SU-DHL-6 (cell line): ENCODE measurements around the gene TMEM184A.

Source experiments
- CTCF ChIP-seq: fragments of 200-600 bp; sonication (generic); IDR thresholded peaks from one replicate; pipeline ENCODE4 v1.5.1; 2017; ENCODE audit warnings: antibody characterized with exemption, mild to moderate bottlenecking, low read length, moderate library complexity; ENCODE audit not compliant: insufficient read depth, poor library complexity, severe bottlenecking
- EZH2phosphoT487 ChIP-seq: fragments of 200-600 bp; sonication (generic), shearing (Covaris generic); conservative IDR thresholded peaks from 2 replicates; pipeline ENCODE4 v1.6.1; 2018; ENCODE audit warnings: mild to moderate bottlenecking, antibody characterized with exemption, low read length, moderate library complexity, mixed read lengths

DNA sequence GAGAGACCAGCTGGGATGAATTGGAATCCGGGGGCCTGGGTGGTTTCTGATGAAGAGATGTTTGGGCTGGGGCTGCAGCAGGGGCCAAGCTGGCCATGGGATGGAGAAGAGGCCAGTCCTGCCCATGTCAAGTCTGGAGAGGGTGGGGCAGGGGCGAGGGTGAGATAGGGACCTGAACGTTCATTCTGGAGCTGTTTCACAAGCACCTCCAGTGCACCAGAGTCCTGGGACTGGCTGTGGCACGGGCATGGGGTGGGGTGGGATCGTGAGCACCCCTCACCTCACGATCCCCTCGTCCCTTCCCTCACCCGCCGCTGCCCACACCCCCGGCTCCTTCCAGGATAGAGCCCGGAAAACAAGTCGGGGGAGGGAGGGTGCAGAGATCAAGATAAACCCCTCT is 39.6 kb upstream of the TMEM184A start:
- no peak for TF ChIP-seq CTCF
- no peak for TF ChIP-seq EZH2phosphoT487
